Sigmoid colon (tissue), 7 donors: ENCODE results near the gene KIF5C. TPM values are rescaled to one million over a fixed set of nuclear protein-coding genes. Genes with fewer than 3 reads are reported as not detected.

Experiments
- DNase-seq: peaks from one replicate; pipeline ENCODE4 v3.0.0-alpha.2; 2019
- H3K27ac ChIP-seq, 4 donors: fragments of 200-600 bp; sonication (generic); one replicate each; pipeline ENCODE4 v1.5.1; 2016 to 2019; ENCODE audit warnings: mild to moderate bottlenecking in 1 of 4
- H3K27me3 ChIP-seq, 3 donors: fragments of 200-600 bp; sonication (generic); one replicate each; pipeline ENCODE4 v1.5.1; 2019; ENCODE audit warnings: mild to moderate bottlenecking in 1 of 3
- H3K36me3 ChIP-seq, 4 donors: fragments of 200-600 bp; sonication (generic); one replicate each; pipeline ENCODE4 v1.5.1; 2016 to 2019
- H3K4me1 ChIP-seq, 4 donors: fragments of 200-600 bp; sonication (generic); one replicate each; pipeline ENCODE4 v1.5.1; 2017 to 2019
- H3K4me3 ChIP-seq, 4 donors: fragments of 200-600 bp; sonication (generic); one replicate each; pipeline ENCODE4 v1.5.1; 2017 to 2019; ENCODE audit warnings: mild to moderate bottlenecking in 2 of 4, moderate library complexity in 1 of 4
- H3K9me3 ChIP-seq, 4 donors: fragments of 200-600 bp in 3 of 4; sonication (generic) in 3 of 4; one replicate each; pipeline versions ENCODE4 v1.5.1 to v1.6.1; 2013 to 2019
- EP300 ChIP-seq, 4 donors: sonication (generic); formaldehyde crosslinking; IDR thresholded peaks; one replicate each; pipeline ENCODE4 v1.6.1; 2017; ENCODE audit warnings: antibody characterized with exemption in 4 of 4
- POLR2A ChIP-seq, 2 donors: fragments of 450-650 bp; IDR thresholded peaks; one replicate each; pipeline ENCODE4 v1.6.1; 2016; ENCODE audit warnings: antibody characterized with exemption in 2 of 2, mild to moderate bottlenecking in 2 of 2, moderate library complexity in 2 of 2
- POLR2AphosphoS5 ChIP-seq, 4 donors: sonication (generic); formaldehyde crosslinking; IDR thresholded peaks; one replicate each; pipeline ENCODE4 v1.6.1; 2017; ENCODE audit warnings: antibody characterized with exemption in 4 of 4
- WGBS, 2 donors: extraction: QIAGEN DNeasy Blood & Tissue Kit; methylation state at CpG; one replicate each; pipeline ENCODE4 v1.1.7; 2013; 5-methylcytosine and 5-hydroxymethylcytosine counted together
- intact Hi-C: fragments of 100-400 bp; cut with DNase I; formaldehyde crosslinking; loops from one replicate; pipeline ENCODE4 v1.15.1; 2023
- polyA plus RNA-seq, 3 donors: library from polyadenylated mRNA; stranded (reverse); fragments of 200-250 nt; gene quantifications; one replicate each; pipeline ENCODE4 v1.2.3, GENCODE V29; 2013
- small RNA-seq, 3 donors: library from RNA; depleted of rRNA; stranded (forward); fragments of <200 nt; gene quantifications; one replicate each; pipeline ENCODE3, GENCODE V24; 2016
- total RNA-seq, 4 donors: library from RNA; depleted of rRNA; stranded (reverse); fragments of >200 nt; gene quantifications; one replicate each; pipeline ENCODE4 v1.1.0, GENCODE V29; 2016
- TF ChIP-seq, protein P1 (sequence below), 4 experiments: fragments of 450-650 bp in 3 of 4; fragments of 200-600 bp in 1 of 4; IDR thresholded peaks; one replicate each; pipeline ENCODE4 v1.5.1; 2016 to 2019; ENCODE audit warnings: antibody characterized with exemption in 4 of 4, mild to moderate bottlenecking in 3 of 4, moderate library complexity in 2 of 4
- donor health status: healthy with polysubstance abuse.
- donor health status: Bipolar disorder and iron deficiency.
- donor health status: healthy.

Gene KIF5C
- total and polyA plus RNA-seq, 7 donors = 0.23 to 11.1 (median 7.3) TPM

DNA sequence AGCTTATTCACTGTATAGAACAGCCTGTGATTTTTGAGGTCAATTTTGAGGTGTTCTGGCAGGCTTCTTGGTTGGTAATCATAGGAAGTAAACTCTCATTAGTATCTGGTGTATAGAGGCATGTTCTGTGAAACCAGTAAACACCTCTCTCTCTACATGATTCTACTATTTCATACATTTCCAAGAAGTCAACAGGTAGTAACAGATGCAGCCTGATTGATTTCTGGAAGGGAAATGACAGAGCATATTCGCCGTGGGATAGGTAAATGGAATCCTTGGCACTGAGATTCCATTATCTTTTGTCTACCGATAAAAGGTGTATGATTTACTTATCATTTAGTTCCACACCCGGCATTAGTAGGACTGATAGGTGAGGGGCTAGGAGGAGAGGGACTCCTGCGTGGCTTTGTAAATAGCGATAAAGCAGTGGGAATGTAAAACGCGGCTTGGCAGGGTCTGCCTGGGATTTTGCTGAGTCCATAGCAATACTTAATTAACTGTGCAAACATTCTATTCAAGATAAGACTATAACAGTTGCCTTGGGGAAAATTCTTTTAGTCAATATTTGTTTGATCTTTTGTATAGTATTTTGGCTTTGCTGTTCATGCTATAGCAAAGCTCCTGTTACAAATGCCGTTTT, 195.8 kb downstream of the KIF5C start:
- TF ChIP-seq EP300 (IDR thresholded peaks at IDR 0.05) (no peak), POLR2AphosphoS5 (IDR thresholded peaks at IDR 0.05) (no peak), POLR2A (IDR thresholded peaks at IDR 0.05) (no peak)
- TF ChIP-seq, protein P1, sequence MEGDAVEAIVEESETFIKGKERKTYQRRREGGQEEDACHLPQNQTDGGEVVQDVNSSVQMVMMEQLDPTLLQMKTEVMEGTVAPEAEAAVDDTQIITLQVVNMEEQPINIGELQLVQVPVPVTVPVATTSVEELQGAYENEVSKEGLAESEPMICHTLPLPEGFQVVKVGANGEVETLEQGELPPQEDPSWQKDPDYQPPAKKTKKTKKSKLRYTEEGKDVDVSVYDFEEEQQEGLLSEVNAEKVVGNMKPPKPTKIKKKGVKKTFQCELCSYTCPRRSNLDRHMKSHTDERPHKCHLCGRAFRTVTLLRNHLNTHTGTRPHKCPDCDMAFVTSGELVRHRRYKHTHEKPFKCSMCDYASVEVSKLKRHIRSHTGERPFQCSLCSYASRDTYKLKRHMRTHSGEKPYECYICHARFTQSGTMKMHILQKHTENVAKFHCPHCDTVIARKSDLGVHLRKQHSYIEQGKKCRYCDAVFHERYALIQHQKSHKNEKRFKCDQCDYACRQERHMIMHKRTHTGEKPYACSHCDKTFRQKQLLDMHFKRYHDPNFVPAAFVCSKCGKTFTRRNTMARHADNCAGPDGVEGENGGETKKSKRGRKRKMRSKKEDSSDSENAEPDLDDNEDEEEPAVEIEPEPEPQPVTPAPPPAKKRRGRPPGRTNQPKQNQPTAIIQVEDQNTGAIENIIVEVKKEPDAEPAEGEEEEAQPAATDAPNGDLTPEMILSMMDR (IDR thresholded peaks at IDR 0.05) = no peak
- no peaks in the 10 kb centered on the region for H3K27me3 ChIP-seq
- H3K27ac ChIP-seq = no peak overlapping the region
- no peaks in the 10 kb centered on the region for H3K9me3 ChIP-seq
- intact Hi-C loops = no loop called here
- WGBS, 2 donors = 21 to 73% methylated on average over 9 of the region's 9 CpGs
- no peak for DNase-seq
- peaks cover 0 to 10% (median 4%) of the 10 kb centered on the region in 4 donors for H3K4me1 ChIP-seq
- H3K4me3 ChIP-seq = no peak overlapping the region
- no peaks in the 10 kb centered on the region for H3K36me3 ChIP-seq

DNA sequence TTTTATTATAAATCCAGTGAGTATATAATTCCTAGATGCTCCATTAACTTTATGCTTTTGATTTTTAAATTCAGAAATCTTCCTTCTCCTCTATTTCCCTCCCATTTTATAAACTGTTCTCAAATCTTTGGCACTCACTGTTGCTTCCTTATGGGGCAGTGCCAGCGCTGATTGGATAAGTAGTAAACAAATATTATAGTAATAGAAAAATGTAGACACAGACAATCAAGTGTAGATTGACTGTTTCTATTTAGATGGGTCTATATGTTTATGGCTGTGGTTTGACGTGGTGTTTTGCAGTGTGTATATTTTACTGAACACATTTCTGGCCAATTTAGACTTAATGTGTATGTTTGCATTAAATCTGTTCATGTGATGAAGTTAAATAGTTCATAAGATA, 200.1 kb downstream of the KIF5C start:
- no peak overlapping the region for H3K27ac ChIP-seq
- H3K27me3 ChIP-seq = no peaks in the 10 kb centered on the region
- DNase-seq = no peak
- H3K4me1 ChIP-seq = peaks cover 0 to under 1% (median 0%) of the 10 kb centered on the region in 4 donors
- H3K9me3 ChIP-seq = no peaks in the 10 kb centered on the region
- TF ChIP-seq EP300 (IDR thresholded peaks at IDR 0.05) (no peak), POLR2A (IDR thresholded peaks at IDR 0.05) (no peak), POLR2AphosphoS5 (IDR thresholded peaks at IDR 0.05) (no peak)
- TF ChIP-seq, protein P1 (IDR thresholded peaks at IDR 0.05) = no peak
- WGBS, 2 donors = 12 to 62% methylated on average over 2 of the region's 2 CpGs
- no peak overlapping the region for H3K4me3 ChIP-seq
- intact Hi-C loops = no loop called here
- H3K36me3 ChIP-seq = no peaks in the 10 kb centered on the region

DNA sequence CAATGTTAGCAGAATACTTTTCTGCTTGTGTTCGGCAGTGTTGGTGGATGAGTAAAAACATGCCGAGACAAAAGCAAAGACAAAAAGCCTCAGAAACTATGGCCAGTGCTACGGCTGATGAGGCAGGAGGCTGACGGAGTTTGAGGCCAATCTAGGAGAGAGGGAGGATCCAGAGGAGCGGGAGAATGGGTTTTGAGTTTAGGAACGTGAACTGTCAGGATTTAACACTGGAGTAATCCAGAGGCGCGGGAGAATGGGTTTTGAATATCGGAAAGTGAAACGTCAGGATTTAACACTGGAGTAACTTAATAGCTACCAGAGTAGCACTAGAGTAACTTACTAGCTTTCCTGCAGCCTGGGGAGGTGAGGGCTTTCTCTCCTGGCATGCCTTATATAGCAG, 200.8 kb downstream of the KIF5C start:
- H3K27ac ChIP-seq = no peak overlapping the region
- 75 to 85% methylated on average over 10 of the region's 10 CpGs for WGBS, 2 donors
- no peaks in the 10 kb centered on the region for H3K4me1 ChIP-seq
- no peaks in the 10 kb centered on the region for H3K27me3 ChIP-seq
- intact Hi-C loops = no loop called here
- no peaks in the 10 kb centered on the region for H3K9me3 ChIP-seq
- no peaks in the 10 kb centered on the region for H3K36me3 ChIP-seq
- no peak for DNase-seq
- no peak overlapping the region for H3K4me3 ChIP-seq
- TF ChIP-seq POLR2AphosphoS5 (IDR thresholded peaks at IDR 0.05) (no peak), EP300 (IDR thresholded peaks at IDR 0.05) (no peak), POLR2A (IDR thresholded peaks at IDR 0.05) (no peak)
- TF ChIP-seq, protein P1 (IDR thresholded peaks at IDR 0.05) = no peak

Small RNA genes within 50 kb of the gene (small RNA-seq; reads per million reads assigned to genes)
- gene RNU2-9P (0 reads per million in 3 donors), gene UBBP3 (0 reads per million in 3 donors)

Other genes with a start within 250 kb of the KIF5C start
- 10 to 100 TPM; 29.1 to 31.4 (median 30.0) TPM for gene EPC2, start 230.5 kb upstream of the KIF5C start, total RNA-seq
- 10 to 100 TPM in 1 of 3 donors, 1 to 10 TPM in 2; 9.2 to 13.8 (median 9.5) TPM for gene EPC2, start 230.5 kb upstream of the KIF5C start, polyA plus RNA-seq
- gene LYPD6B, start 163.5 kb downstream of the KIF5C start, total RNA-seq = under 1 TPM in 1 of 4 donors, not detected in 3; 0.66 TPM
- gene LYPD6B, start 163.5 kb downstream of the KIF5C start, polyA plus RNA-seq = 1 to 10 TPM; 1.2 to 2.1 (median 1.8) TPM